Esophagus (tissue), 2 donors: Measurements from ENCODE around the gene AGXT2. TPM values are rescaled to one million over a fixed set of nuclear protein-coding genes. Genes with fewer than 3 reads are reported as not detected.

Experiments used
- H3K27ac ChIP-seq, 2 donors: one replicate each; pipeline ENCODE4 v1.5.1; 2013; ENCODE audit warnings: low read depth in 2 of 2, mild to moderate bottlenecking in 2 of 2, inconsistent platforms in 1 of 2, low read length in 1 of 2, moderate library complexity in 1 of 2
- H3K27me3 ChIP-seq, 2 donors: one replicate each; pipeline ENCODE4 v1.6.1; 2013; ENCODE audit warnings: low read length in 2 of 2, control low read depth in 1 of 2, mild to moderate bottlenecking in 1 of 2; ENCODE audit not compliant: insufficient read depth in 2 of 2, control insufficient read depth in 1 of 2
- H3K36me3 ChIP-seq, 2 donors: one replicate each; pipeline ENCODE4 v1.6.1; 2013; ENCODE audit warnings: low read length in 1 of 2; ENCODE audit not compliant: control insufficient read depth in 2 of 2, insufficient read depth in 2 of 2
- H3K4me1 ChIP-seq, 2 donors: one replicate each; pipeline ENCODE4 v1.6.1; 2013; ENCODE audit warnings: low read length in 1 of 2; ENCODE audit not compliant: control insufficient read depth in 2 of 2, insufficient read depth in 2 of 2
- H3K4me3 ChIP-seq, 2 donors: one replicate each; pipeline ENCODE4 v1.5.1; 2013; ENCODE audit warnings: low read length in 2 of 2, mild to moderate bottlenecking in 2 of 2, low read depth in 1 of 2, moderate library complexity in 1 of 2
- H3K9me3 ChIP-seq, 2 donors: one replicate each; pipeline ENCODE4 v1.6.1; 2013; ENCODE audit warnings: mild to moderate bottlenecking in 2 of 2, low read depth in 1 of 2, low read length in 1 of 2, moderate library complexity in 1 of 2; ENCODE audit not compliant: control insufficient read depth in 2 of 2, insufficient read depth in 1 of 2
- WGBS, 2 donors: extraction: QIAGEN DNeasy Blood & Tissue Kit; methylation state at CpG; one replicate each; pipeline ENCODE4 v1.1.7; 2013; 5-methylcytosine and 5-hydroxymethylcytosine counted together
- polyA plus RNA-seq, 2 donors: library from polyadenylated mRNA; stranded (reverse); fragments of 200-250 nt; gene quantifications; one replicate each; pipeline ENCODE4 v1.2.3, GENCODE V29; 2013
- donor health status: healthy with polysubstance abuse.
- donor health status: Bipolar disorder and iron deficiency.

The AGXT2 gene
- polyA plus RNA-seq, 2 donors, result not detected

DNA sequence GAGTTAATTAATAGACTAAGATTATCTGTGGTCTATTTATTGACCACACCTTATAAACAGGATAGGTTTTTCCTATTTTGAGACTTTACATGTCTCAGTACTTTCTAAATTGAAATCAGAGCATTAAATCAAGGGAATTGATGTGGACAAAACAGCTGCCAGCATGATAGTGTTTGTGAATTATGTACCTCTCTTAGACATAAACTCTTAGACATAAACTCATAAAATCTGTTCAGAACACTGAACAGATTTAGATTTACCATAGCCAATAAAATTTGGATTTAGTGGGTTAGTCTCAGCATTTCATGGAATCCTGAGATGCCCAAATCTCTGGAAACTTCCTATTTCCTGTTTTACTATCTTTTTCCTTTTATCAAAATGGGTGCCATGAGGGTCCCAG lies 11.5 kb upstream of the AGXT2 start:
- H3K27me3 ChIP-seq, result no peaks in the 10 kb centered on the region
- H3K4me3 ChIP-seq, result no peak overlapping the region
- H3K27ac ChIP-seq, result no peak overlapping the region
- no peaks in the 10 kb centered on the region for H3K36me3 ChIP-seq
- no peaks in the 10 kb centered on the region for H3K9me3 ChIP-seq
- H3K4me1 ChIP-seq, result no peaks in the 10 kb centered on the region

DNA sequence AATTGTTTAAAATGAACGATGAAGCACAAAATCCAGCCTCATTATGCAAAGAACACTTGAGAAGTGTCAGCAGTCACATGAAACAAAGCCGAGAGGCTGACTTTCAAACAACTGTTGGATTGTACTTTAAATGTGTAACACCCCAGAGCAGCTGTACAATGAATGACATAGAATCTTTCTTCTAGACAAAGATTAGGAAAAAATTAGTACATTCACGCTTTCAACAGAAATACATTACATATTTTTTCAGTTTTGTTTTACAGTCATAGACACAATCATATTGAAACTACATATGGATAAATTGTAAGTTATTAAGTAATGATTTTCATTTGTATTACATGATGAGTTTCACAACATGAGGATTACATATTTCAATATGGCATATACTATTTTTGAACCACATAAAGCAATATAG lies 10.6 kb upstream of the AGXT2 start:
- Histone ChIP-seq H3K4me1 (no peaks in the 10 kb centered on the region), H3K27me3 (no peaks in the 10 kb centered on the region), H3K9me3 (no peaks in the 10 kb centered on the region), H3K36me3 (no peaks in the 10 kb centered on the region), H3K27ac (no peak overlapping the region), H3K4me3 (no peak overlapping the region)
- WGBS, 2 donors, result 55 to 62% methylated on average over 3 of the region's 3 CpGs

- 48 to 63% methylated on average over 2 of the region's 2 CpGs for WGBS, 2 donors
- Histone ChIP-seq H3K36me3 (no peaks in the 10 kb centered on the region), H3K4me3 (no peak overlapping the region), H3K27ac (no peak overlapping the region), H3K4me1 (no peaks in the 10 kb centered on the region), H3K9me3 (no peaks in the 10 kb centered on the region), H3K27me3 (no peaks in the 10 kb centered on the region)
Measured at GRCh38 chr5:35056686-35057085, 8.9 kb upstream of the AGXT2 start.

GRCh38 chr5:35052838-35053237 lies 5.1 kb upstream of the AGXT2 start:
- 88 to 89% methylated on average over 4 of the region's 4 CpGs for WGBS, 2 donors

GRCh38 chr5:35050541-35051126 lies 2.9 kb upstream of the AGXT2 start:
- 55 to 68% methylated on average over 3 of the region's 3 CpGs for WGBS, 2 donors
- no peaks in the 10 kb centered on the region for H3K36me3 ChIP-seq
- H3K27ac ChIP-seq, result no peak overlapping the region
- H3K9me3 ChIP-seq, result no peaks in the 10 kb centered on the region
- no peaks in the 10 kb centered on the region for H3K27me3 ChIP-seq
- H3K4me3 ChIP-seq, result no peak overlapping the region
- no peaks in the 10 kb centered on the region for H3K4me1 ChIP-seq

More at GRCh38 chr5:35052838-35053237, 5.1 kb upstream of the AGXT2 start:
- H3K9me3 ChIP-seq, result no peaks in the 10 kb centered on the region
- no peak overlapping the region for H3K4me3 ChIP-seq
- no peaks in the 10 kb centered on the region for H3K36me3 ChIP-seq
- no peaks in the 10 kb centered on the region for H3K4me1 ChIP-seq
- H3K27ac ChIP-seq, result no peak overlapping the region
- H3K27me3 ChIP-seq, result no peaks in the 10 kb centered on the region

- 78 to 82% methylated on average over 1 of the region's 1 CpG for WGBS, 2 donors
Measured at GRCh38 chr5:35048910-35049309, 1.2 kb upstream of the AGXT2 start.

DNA sequence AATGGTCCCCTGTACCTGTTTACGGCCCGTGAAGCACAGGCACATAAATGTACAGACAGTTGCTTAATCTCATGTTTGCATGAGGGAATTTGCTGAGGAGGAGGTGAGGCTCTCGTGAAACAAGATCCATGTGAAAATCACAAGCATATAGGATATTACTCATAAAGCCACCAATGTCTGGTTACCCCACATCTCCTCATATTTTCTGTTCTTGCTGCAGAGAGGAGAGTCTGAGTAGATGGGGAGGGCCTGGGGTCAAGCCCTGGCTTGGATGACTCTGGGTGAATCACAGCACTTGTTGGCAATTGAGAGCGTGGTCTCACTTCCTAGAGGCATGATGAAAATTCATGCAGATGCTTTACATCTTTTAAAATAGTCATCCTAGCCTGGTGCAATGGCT lies 975 bp downstream of the AGXT2 start:
- Histone ChIP-seq H3K27ac (no peak overlapping the region), H3K4me1 (no peaks in the 10 kb centered on the region), H3K36me3 (no peaks in the 10 kb centered on the region), H3K27me3 (no peaks in the 10 kb centered on the region), H3K4me3 (no peak overlapping the region), H3K9me3 (no peaks in the 10 kb centered on the region)
- 85% methylated on average over 4 of the region's 4 CpGs for WGBS, 2 donors

More at GRCh38 chr5:35048910-35049309, 1.2 kb upstream of the AGXT2 start:
- no peaks in the 10 kb centered on the region for H3K27me3 ChIP-seq
- H3K27ac ChIP-seq, result no peak overlapping the region
- no peaks in the 10 kb centered on the region for H3K9me3 ChIP-seq
- H3K4me3 ChIP-seq, result no peak overlapping the region
- no peaks in the 10 kb centered on the region for H3K36me3 ChIP-seq
- H3K4me1 ChIP-seq, result no peaks in the 10 kb centered on the region

DNA sequence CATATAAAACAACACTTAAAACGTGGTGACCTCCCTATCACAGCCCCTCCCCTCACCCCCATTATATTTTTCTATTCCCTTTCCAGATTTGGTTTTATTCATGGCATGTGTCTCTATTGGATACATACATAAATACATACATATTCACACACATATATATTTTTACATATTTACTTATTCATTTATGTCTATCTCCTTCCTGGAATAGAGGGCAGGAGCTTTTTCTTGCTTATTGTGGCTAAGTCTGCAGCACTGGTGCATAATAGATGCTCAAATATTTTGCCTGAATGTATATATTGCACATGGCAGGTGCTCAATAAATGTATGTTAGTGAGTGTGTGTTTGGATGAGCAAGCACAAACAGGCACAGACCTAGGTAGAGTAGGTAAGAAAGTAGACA lies 2.5 kb downstream of the AGXT2 start:
- H3K4me3 ChIP-seq, result no peak overlapping the region
- H3K27me3 ChIP-seq, result no peaks in the 10 kb centered on the region
- H3K27ac ChIP-seq, result no peak overlapping the region
- no peaks in the 10 kb centered on the region for H3K36me3 ChIP-seq
- no peaks in the 10 kb centered on the region for H3K4me1 ChIP-seq
- H3K9me3 ChIP-seq, result no peaks in the 10 kb centered on the region
- 28 to 39% methylated on average over 1 of the region's 1 CpG for WGBS, 2 donors

DNA sequence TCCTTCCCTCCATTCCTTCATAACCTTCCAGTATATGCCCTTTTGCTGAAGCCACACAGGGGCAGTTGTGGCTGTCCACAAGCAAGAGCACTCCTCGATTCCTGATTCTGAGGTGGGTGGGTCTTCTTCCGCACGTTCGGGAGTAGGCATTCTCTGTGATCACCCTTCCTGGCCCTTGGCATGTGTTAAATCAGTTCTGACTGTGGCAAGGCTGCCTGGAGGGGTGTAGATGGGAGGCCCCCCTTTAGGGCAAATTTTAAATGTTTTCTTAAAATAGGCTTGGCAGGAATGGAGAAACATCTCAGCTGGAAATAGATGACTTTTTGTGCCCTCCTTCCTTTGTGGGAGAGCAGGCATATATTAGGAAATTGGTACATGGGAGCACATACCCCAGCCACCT lies 3.1 kb downstream of the AGXT2 start:
- Histone ChIP-seq H3K27me3 (no peaks in the 10 kb centered on the region), H3K4me1 (no peaks in the 10 kb centered on the region), H3K9me3 (no peaks in the 10 kb centered on the region), H3K27ac (no peak overlapping the region), H3K4me3 (no peak overlapping the region), H3K36me3 (no peaks in the 10 kb centered on the region)
- 79 to 81% methylated on average over 4 of the region's 4 CpGs for WGBS, 2 donors

DNA sequence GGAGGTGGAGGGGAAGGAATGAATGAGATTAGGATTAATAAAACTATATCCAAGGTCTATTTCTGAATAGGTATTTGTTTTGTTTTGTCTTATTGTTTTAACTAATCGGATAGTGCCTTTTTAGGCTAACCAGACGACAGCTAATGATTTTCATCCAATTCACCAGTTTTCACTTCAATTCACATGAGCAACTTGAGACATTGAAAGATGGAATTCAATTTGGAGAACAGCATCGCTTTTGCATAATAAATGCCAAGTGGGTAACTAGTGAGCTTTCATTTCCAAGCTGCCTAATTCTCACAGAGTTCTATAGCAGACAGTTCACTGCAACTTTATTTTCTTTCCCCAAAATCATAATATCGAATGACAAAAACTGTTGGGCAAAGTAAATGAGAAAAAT lies 5.0 kb downstream of the AGXT2 start:
- Histone ChIP-seq H3K36me3 (no peaks in the 10 kb centered on the region), H3K27ac (no peak overlapping the region), H3K4me1 (no peaks in the 10 kb centered on the region), H3K27me3 (no peaks in the 10 kb centered on the region), H3K9me3 (no peaks in the 10 kb centered on the region), H3K4me3 (no peak overlapping the region)
- 72 to 85% methylated on average over 4 of the region's 4 CpGs for WGBS, 2 donors
